Activated naive CD4-positive, alpha-beta T cell treated with anti-CD3 and anti-CD28 coated beads, Interleukin-2, amount 10 ng/mL, durations not matched to agents 7 days and 5 days (primary cell): ENCODE measurements around the gene PATZ1.
A peak's percentile ranks its signal among the peaks of the same experiment; 100 is the strongest.

ENCODE experiments used
- CTCF ChIA-PET: fragments of 350-600 bp; sonication (Branson Sonifier 250); formaldehyde crosslinking; loops from one replicate; lab custom pipeline; 2021; ENCODE audit warnings: antibody characterized with exemption; lab: Charles Lee
- DNase-seq: peaks from one replicate; pipeline ENCODE4 v3.0.0-alpha.2; 2020
- H3K27ac Mint-ChIP-seq: one replicate; pipeline ENCODE4 v1.8.0; 2021; ENCODE audit warnings: mild to moderate bottlenecking, moderate library complexity, mixed read lengths
- H3K27me3 Mint-ChIP-seq: one replicate; pipeline ENCODE4 v1.8.0; 2021; ENCODE audit warnings: mild to moderate bottlenecking, mixed read lengths
- H3K36me3 Mint-ChIP-seq: one replicate; pipeline ENCODE4 v1.8.0; 2021; ENCODE audit warnings: mixed read lengths
- H3K4me1 Mint-ChIP-seq: one replicate; pipeline ENCODE4 v1.8.0; 2021; ENCODE audit warnings: mixed read lengths
- H3K4me3 Mint-ChIP-seq: one replicate; pipeline ENCODE4 v1.8.0; 2021; ENCODE audit warnings: mild to moderate bottlenecking, moderate library complexity, mixed read lengths
- H3K9me3 Mint-ChIP-seq: one replicate; pipeline ENCODE4 v1.8.0; 2021; ENCODE audit warnings: mixed read lengths

Gene PATZ1

DNA sequence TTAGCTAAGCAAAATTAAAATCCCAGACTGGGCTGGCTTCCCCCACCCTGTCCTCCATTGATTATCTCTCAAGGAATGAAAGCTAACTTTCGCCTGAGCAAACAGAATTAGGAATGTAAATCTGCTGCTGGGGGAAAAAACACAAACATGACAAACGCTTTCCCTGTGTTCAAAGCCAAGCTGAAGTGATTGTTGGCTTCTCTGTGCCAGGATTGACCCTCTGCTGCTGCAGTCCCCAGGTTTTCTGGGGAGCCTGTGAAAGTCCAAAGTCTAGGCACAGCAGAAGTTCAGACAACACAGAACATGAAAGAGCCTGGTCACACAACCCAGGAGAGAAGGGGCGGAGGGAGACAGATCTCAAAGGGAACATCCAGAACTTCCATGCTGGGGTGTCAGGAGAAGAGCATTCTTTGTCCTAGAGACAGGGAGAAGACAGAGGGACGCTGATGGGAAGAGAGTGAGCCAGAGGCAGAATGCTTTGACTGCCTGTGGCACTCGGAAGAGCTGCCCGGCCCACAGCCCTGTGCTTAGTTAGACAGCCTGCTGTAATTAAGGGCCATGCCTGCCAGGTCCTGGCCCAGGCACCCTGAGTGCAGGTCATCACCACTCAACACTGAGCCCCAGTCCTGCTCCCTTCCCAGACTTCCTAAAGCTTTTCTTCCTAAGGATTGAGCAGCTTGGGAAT is 6.9 kb downstream of the PATZ1 start:
- Mint-ChIP-seq H3K4me1 (peaks cover 61% of the 10 kb centered on the region), H3K27me3 (no peaks in the 10 kb centered on the region), H3K36me3 (peaks cover 75% of the 10 kb centered on the region), H3K9me3 (no peaks in the 10 kb centered on the region), H3K27ac (peak overlapping the region; percentile 53), H3K4me3 (no peak overlapping the region)
- DNase-seq, result no peak
- CTCF ChIA-PET, result interaction anchor here (0.5 to 1.7 kb wide), 2 partner anchors 26 to 27 kb away, joined by 3 to 6 read pairs; no protein-coding TSS in a partner anchor

DNA sequence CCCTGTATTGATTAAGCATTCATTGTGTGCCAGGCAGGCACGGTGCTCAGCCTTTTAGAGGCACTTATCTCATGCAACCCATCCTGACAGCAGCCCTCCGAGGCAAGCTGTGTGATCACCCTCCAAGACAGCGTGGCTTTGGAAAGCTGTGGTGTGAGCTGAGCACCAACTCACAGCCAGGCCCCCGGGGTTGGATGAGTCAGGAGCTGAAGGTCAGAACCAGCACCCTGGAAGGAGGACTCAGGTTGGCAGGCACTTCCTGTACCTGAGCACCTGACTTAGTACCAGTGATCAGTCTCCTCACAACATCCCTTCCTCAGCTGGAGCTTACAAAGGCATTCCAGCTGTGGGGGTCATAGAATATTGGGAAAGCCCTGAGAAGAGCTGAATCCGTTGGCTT is 9.0 kb downstream of the PATZ1 start:
- H3K27me3 Mint-ChIP-seq, result no peaks in the 10 kb centered on the region
- CTCF ChIA-PET, result no interaction called here
- no peaks in the 10 kb centered on the region for H3K9me3 Mint-ChIP-seq
- H3K4me1 Mint-ChIP-seq, result peaks cover 41% of the 10 kb centered on the region
- no peak overlapping the region for H3K4me3 Mint-ChIP-seq
- DNase-seq, result peak; percentile 25
- peaks cover 70% of the 10 kb centered on the region for H3K36me3 Mint-ChIP-seq
- no peak overlapping the region for H3K27ac Mint-ChIP-seq

GRCh38 chr22:31334329-31334728 is 11.8 kb downstream of the PATZ1 start:
- H3K9me3 Mint-ChIP-seq, result no peaks in the 10 kb centered on the region
- CTCF ChIA-PET, result interaction anchor here (1.9 kb wide), 1 partner anchor 11 kb away, joined by 7 read pairs; no protein-coding TSS in a partner anchor
- H3K36me3 Mint-ChIP-seq, result peaks cover 70% of the 10 kb centered on the region
- H3K4me3 Mint-ChIP-seq, result no peak overlapping the region
- no peak overlapping the region for H3K27ac Mint-ChIP-seq
- H3K27me3 Mint-ChIP-seq, result no peaks in the 10 kb centered on the region
- no peak for DNase-seq
- peaks cover 31% of the 10 kb centered on the region for H3K4me1 Mint-ChIP-seq

GRCh38 chr22:31333641-31334040 is 12.5 kb downstream of the PATZ1 start:
- H3K36me3 Mint-ChIP-seq, result peaks cover 65% of the 10 kb centered on the region
- CTCF ChIA-PET, result no interaction called here
- peaks cover 33% of the 10 kb centered on the region for H3K4me1 Mint-ChIP-seq

GRCh38 chr22:31332886-31333285 is 13.3 kb downstream of the PATZ1 start:
- no peak overlapping the region for H3K4me3 Mint-ChIP-seq

More at GRCh38 chr22:31333641-31334040, 12.5 kb downstream of the PATZ1 start:
- Mint-ChIP-seq H3K9me3 (no peaks in the 10 kb centered on the region), H3K4me3 (no peak overlapping the region), H3K27me3 (no peaks in the 10 kb centered on the region), H3K27ac (peak overlapping the region; percentile 16)
- no peak for DNase-seq

DNA sequence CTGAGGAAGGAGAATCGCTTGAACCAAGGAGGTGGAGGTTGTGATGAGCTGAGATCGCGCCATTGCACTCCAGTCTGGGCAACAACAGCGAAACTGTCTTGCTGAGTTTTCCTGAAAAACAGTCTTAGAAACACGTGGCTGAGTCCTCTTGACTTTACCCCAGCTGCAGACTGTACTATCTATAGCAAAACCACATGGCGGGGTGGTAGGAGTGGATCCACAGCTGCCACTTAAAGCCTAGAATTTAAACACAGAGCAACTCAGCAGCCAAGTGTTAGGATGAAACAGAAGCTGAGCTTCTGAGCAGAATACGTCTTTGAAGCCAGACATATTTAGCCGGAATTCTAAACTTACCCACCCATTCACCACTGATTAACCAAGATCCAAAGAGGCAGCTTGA is 14.1 kb downstream of the PATZ1 start:
- DNase-seq, result no peak
- Mint-ChIP-seq H3K9me3 (no peaks in the 10 kb centered on the region), H3K27ac (no peak overlapping the region), H3K4me3 (no peak overlapping the region), H3K27me3 (no peaks in the 10 kb centered on the region), H3K4me1 (peaks cover 20% of the 10 kb centered on the region), H3K36me3 (peaks cover 64% of the 10 kb centered on the region)
- CTCF ChIA-PET, result no interaction called here

More at GRCh38 chr22:31332886-31333285, 13.3 kb downstream of the PATZ1 start:
- peaks cover 28% of the 10 kb centered on the region for H3K4me1 Mint-ChIP-seq
- CTCF ChIA-PET, result no interaction called here
- no peak for DNase-seq
- H3K27ac Mint-ChIP-seq, result peak overlapping the region; percentile 9
- H3K36me3 Mint-ChIP-seq, result peaks cover 64% of the 10 kb centered on the region
- no peaks in the 10 kb centered on the region for H3K9me3 Mint-ChIP-seq
- no peaks in the 10 kb centered on the region for H3K27me3 Mint-ChIP-seq

DNA sequence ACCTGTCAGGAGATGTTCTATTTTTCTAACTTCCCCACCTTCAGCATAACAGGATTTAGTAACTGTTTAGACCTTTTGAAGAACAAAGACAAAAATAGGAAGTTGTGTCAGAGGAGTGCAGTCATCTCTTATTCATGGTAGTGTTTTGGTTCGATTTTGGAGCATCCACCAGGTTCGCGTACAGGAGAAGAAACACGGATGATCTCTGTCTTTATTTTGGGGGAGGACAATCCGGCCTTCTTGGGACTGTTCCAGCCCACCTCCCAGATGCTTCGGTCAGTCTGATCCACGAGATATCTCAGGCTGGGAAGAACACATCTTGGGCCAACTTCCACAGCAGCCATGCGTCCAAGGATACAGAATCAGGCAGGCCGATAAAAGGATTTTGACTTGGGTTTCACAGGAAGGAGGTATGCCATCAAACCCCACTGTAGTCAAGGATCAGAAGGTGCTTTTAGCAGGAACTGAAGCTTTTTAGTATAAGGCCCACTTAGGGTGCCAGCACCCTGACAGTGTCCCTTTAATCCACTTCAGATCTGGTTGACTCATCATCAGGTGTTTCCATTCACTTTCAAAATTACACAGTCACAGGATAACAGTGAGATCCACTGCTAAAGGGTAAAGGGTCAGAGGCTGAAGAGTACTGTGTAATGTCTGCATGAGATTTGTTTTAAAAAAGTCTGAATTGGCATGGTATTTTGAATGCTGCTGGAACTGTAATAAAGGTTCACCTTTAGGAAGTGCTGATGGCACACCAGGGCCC is 16.5 kb downstream of the PATZ1 start:
- DNase-seq, result no peak
- Mint-ChIP-seq H3K4me3 (no peak overlapping the region), H3K9me3 (no peaks in the 10 kb centered on the region), H3K4me1 (peaks cover 18% of the 10 kb centered on the region), H3K27me3 (no peaks in the 10 kb centered on the region), H3K27ac (no peak overlapping the region), H3K36me3 (peaks cover 70% of the 10 kb centered on the region)
- CTCF ChIA-PET, result no interaction called here

GRCh38 chr22:31329029-31329428 is 17.1 kb downstream of the PATZ1 start:
- no peak for DNase-seq
- H3K36me3 Mint-ChIP-seq, result peaks cover 64% of the 10 kb centered on the region
- H3K27me3 Mint-ChIP-seq, result no peaks in the 10 kb centered on the region
- no peaks in the 10 kb centered on the region for H3K9me3 Mint-ChIP-seq
- no peak overlapping the region for H3K27ac Mint-ChIP-seq
- no peak overlapping the region for H3K4me3 Mint-ChIP-seq
- peaks cover 17% of the 10 kb centered on the region for H3K4me1 Mint-ChIP-seq
- CTCF ChIA-PET, result no interaction called here

GRCh38 chr22:31328544-31328960 is 17.6 kb downstream of the PATZ1 start:
- CTCF ChIA-PET, result no interaction called here
- Mint-ChIP-seq H3K9me3 (no peaks in the 10 kb centered on the region), H3K36me3 (peaks cover 60% of the 10 kb centered on the region), H3K27ac (no peak overlapping the region), H3K27me3 (no peaks in the 10 kb centered on the region), H3K4me1 (peaks cover 17% of the 10 kb centered on the region), H3K4me3 (no peak overlapping the region)
- no peak for DNase-seq

DNA sequence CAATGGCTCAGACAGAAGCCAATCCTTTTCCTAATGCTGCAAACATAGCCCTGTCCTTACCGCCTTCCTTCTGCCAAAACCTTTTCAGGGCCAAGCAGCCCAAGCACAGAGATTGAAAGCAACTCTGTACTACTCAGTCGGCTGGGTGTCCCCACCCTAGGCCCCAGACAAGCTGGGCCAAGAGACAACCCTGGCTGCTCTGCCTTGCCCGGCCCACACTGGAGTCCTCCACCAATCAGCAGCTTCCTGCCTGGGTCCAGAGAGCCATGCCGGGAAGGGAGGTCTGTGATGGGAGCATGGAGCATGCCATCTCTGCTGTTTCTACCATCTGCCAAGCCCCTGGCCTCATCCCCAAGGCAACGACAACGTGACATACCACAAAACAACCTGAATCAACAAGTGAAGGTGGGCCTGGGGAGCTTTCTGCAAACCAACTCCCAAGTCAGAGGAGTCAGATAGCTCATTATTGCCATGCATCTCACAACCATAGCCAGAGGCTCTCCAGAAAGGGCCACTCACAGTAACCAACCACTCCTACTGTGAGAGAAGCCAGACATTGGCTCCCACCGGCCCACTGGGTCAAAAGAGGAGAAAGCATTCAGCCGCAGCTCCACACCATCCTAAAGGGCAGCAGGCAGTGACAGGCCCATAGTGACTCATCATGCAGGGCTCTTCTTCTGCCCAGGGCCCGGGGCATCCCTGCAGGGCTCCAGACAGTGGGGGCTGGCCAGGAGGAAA is 18.2 kb downstream of the PATZ1 start:
- H3K9me3 Mint-ChIP-seq, result no peaks in the 10 kb centered on the region
- peaks cover 57% of the 10 kb centered on the region for H3K36me3 Mint-ChIP-seq
- no peak overlapping the region for H3K4me3 Mint-ChIP-seq
- CTCF ChIA-PET, result interaction anchor here (1.1 kb wide), 1 partner anchor 15 kb away, joined by 3 read pairs; no protein-coding TSS in a partner anchor
- peaks cover 17% of the 10 kb centered on the region for H3K4me1 Mint-ChIP-seq
- no peak for DNase-seq
- no peaks in the 10 kb centered on the region for H3K27me3 Mint-ChIP-seq
- H3K27ac Mint-ChIP-seq, result no peak overlapping the region

DNA sequence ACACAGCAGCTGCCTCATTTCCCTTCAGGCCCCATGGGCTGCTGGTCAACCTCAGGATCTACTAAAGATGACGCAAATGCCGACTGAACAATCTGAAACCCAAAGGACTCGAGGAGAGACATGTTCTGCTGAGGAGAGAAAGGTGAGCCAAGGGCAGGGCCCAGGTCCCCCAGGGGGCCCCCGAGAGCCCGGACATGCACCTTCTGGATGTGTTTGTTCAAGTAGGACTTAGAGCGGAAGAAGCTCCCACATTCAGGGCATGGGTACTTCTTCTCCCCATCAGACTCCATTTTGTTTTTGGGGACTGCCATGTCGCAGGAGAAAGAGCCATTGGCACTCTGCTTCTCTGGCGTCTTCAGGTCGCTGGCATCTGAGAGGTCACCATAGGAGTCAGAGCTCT is 19.3 kb downstream of the PATZ1 start:
- Mint-ChIP-seq H3K9me3 (no peaks in the 10 kb centered on the region), H3K4me3 (no peak overlapping the region), H3K27ac (no peak overlapping the region), H3K36me3 (peaks cover 55% of the 10 kb centered on the region), H3K27me3 (no peaks in the 10 kb centered on the region), H3K4me1 (peaks cover 17% of the 10 kb centered on the region)
- DNase-seq, result no peak
- CTCF ChIA-PET, result interaction anchor here (1.1 kb wide), 1 partner anchor 14 kb away, joined by 3 read pairs; no protein-coding TSS in a partner anchor

- Mint-ChIP-seq H3K27me3 (no peaks in the 10 kb centered on the region), H3K36me3 (peaks cover 35% of the 10 kb centered on the region), H3K9me3 (no peaks in the 10 kb centered on the region), H3K27ac (peak overlapping the region; percentile 30), H3K4me1 (no peaks in the 10 kb centered on the region), H3K4me3 (no peak overlapping the region)
- no peak for DNase-seq
- CTCF ChIA-PET, result interaction anchor here (0.6 to 2.2 kb wide), 3 partner anchors 8 to 21 kb away, joined by 3 to 13 read pairs (median 4); no protein-coding TSS in a partner anchor
These were observed 22.3 kb downstream of the PATZ1 start for GRCh38 chr22:31323578-31324550.

- CTCF ChIA-PET, result interaction anchor here (1.2 kb wide), 1 partner anchor 10 kb away, joined by 4 read pairs; no protein-coding TSS in a partner anchor
- peaks cover 19% of the 10 kb centered on the region for H3K36me3 Mint-ChIP-seq
- no peaks in the 10 kb centered on the region for H3K27me3 Mint-ChIP-seq
- H3K27ac Mint-ChIP-seq, result no peak overlapping the region
- no peak for DNase-seq
- H3K4me3 Mint-ChIP-seq, result no peak overlapping the region
- no peaks in the 10 kb centered on the region for H3K9me3 Mint-ChIP-seq
- H3K4me1 Mint-ChIP-seq, result no peaks in the 10 kb centered on the region
These were observed 24.7 kb downstream of the PATZ1 start for GRCh38 chr22:31321421-31321820.
